HG02870 (cell line): ENCODE results near the gene B3GALT5.

Experiments
- ATAC-seq: cut with Tn5 transposase; IDR thresholded peaks from one replicate; pipeline ENCODE4 v1.9.1; 2021; ENCODE audit warnings: mild to moderate bottlenecking, moderate library complexity; ENCODE audit not compliant: unreplicated experiment

The B3GALT5 gene

GRCh38 chr21:39663742-39664492 lies 51.2 kb downstream of the B3GALT5 start:
- no peak for ATAC-seq

GRCh38 chr21:39664586-39664985 lies 51.8 kb downstream of the B3GALT5 start:
- no peak for ATAC-seq

GRCh38 chr21:39666026-39666425 lies 53.3 kb downstream of the B3GALT5 start:
- no peak for ATAC-seq

GRCh38 chr21:39666681-39667315 lies 54.1 kb downstream of the B3GALT5 start:
- no peak for ATAC-seq

GRCh38 chr21:39667353-39667891 lies 54.7 kb downstream of the B3GALT5 start:
- ATAC-seq: no peak

GRCh38 chr21:39668369-39668768 lies 55.6 kb downstream of the B3GALT5 start:
- ATAC-seq: no peak

- no peak for ATAC-seq
These were observed 56.7 kb downstream of the B3GALT5 start for GRCh38 chr21:39669485-39669884.

- ATAC-seq: no peak
These were observed 57.4 kb downstream of the B3GALT5 start for GRCh38 chr21:39669976-39670661.

- no peak for ATAC-seq
These were observed 58.0 kb downstream of the B3GALT5 start for GRCh38 chr21:39670701-39671100.

GRCh38 chr21:39671986-39672385 lies 59.2 kb downstream of the B3GALT5 start:
- ATAC-seq: no peak

GRCh38 chr21:39673163-39673562 lies 60.4 kb downstream of the B3GALT5 start:
- ATAC-seq: no peak

GRCh38 chr21:39673736-39674135 lies 61.0 kb downstream of the B3GALT5 start:
- ATAC-seq: no peak

- ATAC-seq: no peak
These were observed 62.1 kb downstream of the B3GALT5 start for GRCh38 chr21:39674801-39675200.

GRCh38 chr21:39675590-39675989 lies 62.9 kb downstream of the B3GALT5 start:
- ATAC-seq: no peak

- ATAC-seq: no peak
These were observed 63.4 kb downstream of the B3GALT5 start for GRCh38 chr21:39675993-39676661.

GRCh38 chr21:39680216-39680615 lies 67.5 kb downstream of the B3GALT5 start:
- no peak for ATAC-seq

- ATAC-seq: no peak
These were observed 68.5 kb downstream of the B3GALT5 start for GRCh38 chr21:39681257-39681656.

- no peak for ATAC-seq
These were observed 69.1 kb downstream of the B3GALT5 start for GRCh38 chr21:39681845-39682244.

GRCh38 chr21:39685236-39685635 lies 72.5 kb downstream of the B3GALT5 start:
- no peak for ATAC-seq

GRCh38 chr21:39685991-39686390 lies 73.3 kb downstream of the B3GALT5 start:
- ATAC-seq: no peak
